Osteocyte (in vitro differentiated cells): ENCODE measurements around the gene ZNF862. TPM values are rescaled to one million over a fixed set of nuclear protein-coding genes. Genes with fewer than 3 reads are reported as not detected.

ENCODE experiments used
- DNase-seq: peaks from one replicate; pipeline ENCODE4 v3.0.0; 2021; ENCODE audit warnings: mixed read lengths; ENCODE audit not compliant: unreplicated experiment; ENCODE audit errors: extremely low spot score
- H3K27ac Mint-ChIP-seq: one replicate; pipeline ENCODE4 v1.8.0; 2021; ENCODE audit warnings: mild to moderate bottlenecking, mixed read lengths; ENCODE audit not compliant: unreplicated experiment
- H3K27me3 Mint-ChIP-seq: one replicate; pipeline ENCODE4 v1.8.0; 2021; ENCODE audit warnings: mixed read lengths; ENCODE audit not compliant: unreplicated experiment
- H3K36me3 Mint-ChIP-seq: one replicate; pipeline ENCODE4 v1.8.0; 2021; ENCODE audit warnings: mixed read lengths; ENCODE audit not compliant: unreplicated experiment
- H3K4me1 Mint-ChIP-seq: one replicate; pipeline ENCODE4 v1.8.0; 2021; ENCODE audit warnings: mixed read lengths; ENCODE audit not compliant: unreplicated experiment
- H3K4me3 Mint-ChIP-seq: one replicate; pipeline ENCODE4 v1.8.0; 2021; ENCODE audit warnings: mild to moderate bottlenecking, moderate library complexity, mixed read lengths; ENCODE audit not compliant: unreplicated experiment
- H3K9me3 Mint-ChIP-seq: one replicate; pipeline ENCODE4 v1.8.0; 2021; ENCODE audit warnings: mixed read lengths; ENCODE audit not compliant: unreplicated experiment
- total RNA-seq: library from RNA; stranded (reverse); gene quantifications from 2 replicates; pipeline ENCODE4 v1.2.1, GENCODE V29; 2021
- TF ChIP-seq, protein P1 (sequence below): fragments of 200-600 bp; sonication (generic); IDR thresholded peaks from 2 replicates; pipeline ENCODE4 v1.5.0; 2021; ENCODE audit warnings: antibody characterized with exemption, mild to moderate bottlenecking, moderate library complexity

ZNF862 gene
- total RNA-seq, 1 donor from 2014 or later = 25.3 TPM

- peaks cover 3% of the 10 kb centered on the region for H3K27me3 Mint-ChIP-seq
Measured at GRCh38 chr7:149814494-149814893, 23.7 kb upstream of the ZNF862 start.

DNA sequence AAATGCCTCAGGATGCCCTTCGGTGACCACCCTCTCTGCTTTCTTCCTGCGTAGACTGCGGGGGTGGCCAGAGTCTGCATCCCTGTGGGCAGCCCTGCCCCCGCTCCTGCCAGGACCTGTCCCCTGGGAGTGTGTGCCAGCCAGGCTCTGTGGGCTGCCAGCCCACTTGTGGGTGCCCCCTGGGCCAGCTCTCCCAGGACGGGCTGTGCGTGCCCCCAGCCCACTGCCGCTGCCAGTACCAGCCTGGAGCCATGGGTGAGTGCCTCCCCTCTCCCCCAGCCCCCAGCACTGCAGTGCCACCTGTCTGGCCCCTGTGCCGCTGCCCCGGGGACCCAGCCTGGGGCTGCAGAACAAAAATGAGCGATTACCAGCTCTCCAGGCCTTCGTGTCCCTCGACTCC is 23.1 kb upstream of the ZNF862 start:
- H3K27me3 Mint-ChIP-seq = no peaks in the 10 kb centered on the region
- H3K4me1 Mint-ChIP-seq = no peaks in the 10 kb centered on the region
- H3K27ac Mint-ChIP-seq = no peak overlapping the region
- no peak overlapping the region for H3K4me3 Mint-ChIP-seq
- TF ChIP-seq, protein P1, sequence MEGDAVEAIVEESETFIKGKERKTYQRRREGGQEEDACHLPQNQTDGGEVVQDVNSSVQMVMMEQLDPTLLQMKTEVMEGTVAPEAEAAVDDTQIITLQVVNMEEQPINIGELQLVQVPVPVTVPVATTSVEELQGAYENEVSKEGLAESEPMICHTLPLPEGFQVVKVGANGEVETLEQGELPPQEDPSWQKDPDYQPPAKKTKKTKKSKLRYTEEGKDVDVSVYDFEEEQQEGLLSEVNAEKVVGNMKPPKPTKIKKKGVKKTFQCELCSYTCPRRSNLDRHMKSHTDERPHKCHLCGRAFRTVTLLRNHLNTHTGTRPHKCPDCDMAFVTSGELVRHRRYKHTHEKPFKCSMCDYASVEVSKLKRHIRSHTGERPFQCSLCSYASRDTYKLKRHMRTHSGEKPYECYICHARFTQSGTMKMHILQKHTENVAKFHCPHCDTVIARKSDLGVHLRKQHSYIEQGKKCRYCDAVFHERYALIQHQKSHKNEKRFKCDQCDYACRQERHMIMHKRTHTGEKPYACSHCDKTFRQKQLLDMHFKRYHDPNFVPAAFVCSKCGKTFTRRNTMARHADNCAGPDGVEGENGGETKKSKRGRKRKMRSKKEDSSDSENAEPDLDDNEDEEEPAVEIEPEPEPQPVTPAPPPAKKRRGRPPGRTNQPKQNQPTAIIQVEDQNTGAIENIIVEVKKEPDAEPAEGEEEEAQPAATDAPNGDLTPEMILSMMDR = no peak
- no peaks in the 10 kb centered on the region for H3K9me3 Mint-ChIP-seq
- H3K36me3 Mint-ChIP-seq = no peaks in the 10 kb centered on the region
- no peak for DNase-seq

More at GRCh38 chr7:149814494-149814893, 23.7 kb upstream of the ZNF862 start:
- no peak for DNase-seq
- no peak overlapping the region for H3K27ac Mint-ChIP-seq
- H3K4me1 Mint-ChIP-seq = no peaks in the 10 kb centered on the region
- no peak overlapping the region for H3K4me3 Mint-ChIP-seq
- no peaks in the 10 kb centered on the region for H3K9me3 Mint-ChIP-seq
- TF ChIP-seq, protein P1 = no peak
- no peaks in the 10 kb centered on the region for H3K36me3 Mint-ChIP-seq

DNA sequence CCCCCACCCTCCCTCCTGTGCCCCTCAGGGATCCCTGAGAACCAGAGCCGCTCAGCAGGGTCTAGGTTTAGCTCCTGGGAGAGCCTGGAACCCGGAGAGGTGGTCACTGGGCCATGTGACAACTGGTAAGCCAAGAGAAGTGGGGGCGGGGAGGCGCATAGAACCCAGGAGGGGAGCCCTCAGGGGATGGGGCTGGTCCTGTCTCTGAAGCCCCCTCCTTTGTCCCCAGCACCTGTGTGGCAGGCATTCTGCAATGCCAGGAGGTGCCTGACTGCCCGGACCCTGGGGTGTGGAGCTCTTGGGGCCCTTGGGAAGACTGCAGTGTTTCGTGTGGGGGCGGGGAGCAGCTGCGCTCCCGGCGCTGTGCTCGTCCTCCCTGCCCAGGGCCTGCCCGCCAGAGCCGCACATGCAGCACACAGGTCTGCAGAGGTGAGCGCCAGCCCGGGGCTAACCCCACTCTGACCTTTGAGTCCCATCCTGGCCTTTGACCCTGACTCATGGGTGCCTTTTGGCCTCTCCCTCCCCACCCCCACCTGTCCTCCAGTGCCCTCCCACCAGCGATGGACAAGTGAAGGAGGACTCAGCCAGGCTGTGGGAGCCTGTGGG is 22.4 kb upstream of the ZNF862 start:
- H3K27ac Mint-ChIP-seq = no peak overlapping the region
- H3K27me3 Mint-ChIP-seq = no peaks in the 10 kb centered on the region
- TF ChIP-seq, protein P1 = no peak
- DNase-seq = no peak
- H3K36me3 Mint-ChIP-seq = no peaks in the 10 kb centered on the region
- H3K4me3 Mint-ChIP-seq = no peak overlapping the region
- H3K4me1 Mint-ChIP-seq = no peaks in the 10 kb centered on the region
- H3K9me3 Mint-ChIP-seq = no peaks in the 10 kb centered on the region

GRCh38 chr7:149816267-149816751 is 21.9 kb upstream of the ZNF862 start:
- TF ChIP-seq, protein P1 = no peak

GRCh38 chr7:149816794-149817193 is 21.4 kb upstream of the ZNF862 start:
- Mint-ChIP-seq H3K4me3 (no peak overlapping the region), H3K27me3 (no peaks in the 10 kb centered on the region), H3K9me3 (no peaks in the 10 kb centered on the region), H3K36me3 (no peaks in the 10 kb centered on the region), H3K4me1 (no peaks in the 10 kb centered on the region), H3K27ac (no peak overlapping the region)
- no peak for DNase-seq
- TF ChIP-seq, protein P1 = no peak

More at GRCh38 chr7:149816267-149816751, 21.9 kb upstream of the ZNF862 start:
- Mint-ChIP-seq H3K27ac (no peak overlapping the region), H3K4me3 (no peak overlapping the region), H3K4me1 (no peaks in the 10 kb centered on the region), H3K27me3 (no peaks in the 10 kb centered on the region), H3K36me3 (no peaks in the 10 kb centered on the region), H3K9me3 (no peaks in the 10 kb centered on the region)
- no peak for DNase-seq
